CD4-positive, alpha-beta T cell treated with Interferon alpha-2 for 1 hour (primary cell): ENCODE data around the gene ALKBH8.
"Not testable (repeated sequence)": the region's sequence is repeated elsewhere in the genome, so short reads cannot be mapped to it uniquely, and the experiment has no call there.

ENCODE experiments used
- DNase-seq, 2 donors: peaks; one replicate each; pipeline ENCODE4 v3.0.0-alpha.2; 2020 to 2022

ALKBH8 gene

DNA sequence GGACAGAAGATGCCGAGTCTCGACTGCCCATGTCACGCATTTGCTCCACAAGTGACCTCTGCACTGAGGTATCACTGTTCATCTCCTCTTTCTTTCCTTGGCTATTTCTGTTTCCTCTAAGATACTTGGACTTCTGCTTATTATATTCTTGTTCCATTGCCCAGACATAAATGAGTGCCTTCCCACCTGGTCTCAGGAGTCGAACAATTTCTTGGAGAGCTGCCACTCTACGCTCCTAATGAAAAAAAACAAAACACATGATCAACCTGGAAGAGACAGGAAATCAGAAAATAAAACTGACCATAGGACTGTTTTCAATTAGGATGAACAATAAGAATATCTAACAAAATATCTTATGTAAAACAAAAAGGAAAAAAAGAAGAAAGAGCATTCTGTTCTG lies 60.6 kb downstream of the ALKBH8 start:
- DNase-seq: no peak

DNA sequence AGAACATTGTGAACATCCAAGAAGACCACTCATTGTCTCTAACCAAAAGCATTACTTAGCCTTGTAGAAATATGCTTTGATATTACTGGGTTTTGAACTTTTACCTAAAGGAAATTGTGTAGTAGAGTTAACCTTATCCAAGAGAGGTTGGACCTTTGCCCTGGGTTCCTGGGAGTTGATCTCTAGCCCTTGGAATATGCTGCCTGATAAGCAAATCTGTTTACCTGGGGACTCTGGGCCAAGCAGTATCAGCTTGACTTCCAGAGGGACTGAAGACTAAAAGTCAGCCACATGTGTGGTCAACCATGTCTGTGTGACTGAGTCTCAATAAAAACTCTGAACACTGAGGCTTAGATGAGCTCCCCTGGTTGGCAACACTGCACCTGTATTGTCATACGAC lies 63.8 kb downstream of the ALKBH8 start:
- DNase-seq: no peak

DNA sequence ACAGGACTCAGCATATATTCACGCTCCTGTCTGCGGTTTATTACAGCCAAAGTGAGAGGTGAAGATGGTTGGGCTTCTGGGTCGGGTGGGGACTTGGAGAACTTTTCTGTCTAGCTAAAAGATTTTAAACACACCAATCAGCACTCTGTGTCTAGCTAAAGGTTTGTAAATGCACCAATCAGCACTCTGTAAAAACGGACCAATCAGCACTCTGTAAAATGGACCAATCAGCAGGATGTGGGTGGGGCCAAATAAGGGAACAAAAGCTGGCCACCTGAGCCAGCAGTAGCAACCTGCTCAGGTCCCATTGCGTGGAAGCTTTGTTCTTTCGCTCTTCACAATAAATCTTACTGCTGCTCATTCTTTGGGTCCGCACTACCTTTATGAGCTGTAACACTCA lies 68.2 kb downstream of the ALKBH8 start:
- not testable (repeated sequence) for DNase-seq

DNA sequence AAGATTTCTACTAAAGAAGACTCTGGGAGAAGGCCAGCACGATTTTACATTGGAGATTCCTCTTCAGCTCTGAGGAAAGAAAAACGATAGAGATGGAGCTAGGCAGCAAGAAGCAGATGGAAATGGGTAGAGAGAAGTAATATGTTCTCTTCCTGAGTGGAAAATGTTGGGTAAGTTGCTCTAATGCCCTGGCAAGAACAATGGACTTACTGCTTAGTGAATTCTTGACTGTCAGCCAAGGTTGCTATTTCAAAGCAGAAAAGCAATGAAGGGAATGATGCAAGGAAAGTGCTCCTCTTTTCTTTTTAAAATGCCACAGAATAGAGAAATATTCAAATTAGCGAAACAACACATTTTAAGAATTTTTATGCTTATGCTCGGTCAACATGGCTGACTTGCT lies 69.5 kb downstream of the ALKBH8 start:
- no peak for DNase-seq

DNA sequence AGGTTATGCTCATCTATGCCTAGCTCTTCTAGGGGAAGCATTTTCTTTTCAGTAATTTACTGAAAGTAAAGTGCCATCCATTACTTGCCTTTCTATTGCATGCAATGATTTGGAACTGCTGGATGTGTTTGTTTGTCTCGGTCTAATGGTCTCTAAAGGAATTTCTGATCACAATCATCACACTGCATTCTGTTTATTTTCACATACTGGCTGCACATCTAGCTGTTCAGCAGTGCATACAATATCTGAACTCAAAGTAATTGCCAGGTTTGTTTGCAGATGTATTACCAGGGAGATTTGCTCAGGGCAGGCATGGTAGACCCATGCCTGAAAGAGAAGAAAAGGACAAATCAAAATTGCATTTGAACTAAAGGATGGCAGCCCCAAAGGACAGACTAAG lies 71.5 kb downstream of the ALKBH8 start:
- DNase-seq: no peak

DNA sequence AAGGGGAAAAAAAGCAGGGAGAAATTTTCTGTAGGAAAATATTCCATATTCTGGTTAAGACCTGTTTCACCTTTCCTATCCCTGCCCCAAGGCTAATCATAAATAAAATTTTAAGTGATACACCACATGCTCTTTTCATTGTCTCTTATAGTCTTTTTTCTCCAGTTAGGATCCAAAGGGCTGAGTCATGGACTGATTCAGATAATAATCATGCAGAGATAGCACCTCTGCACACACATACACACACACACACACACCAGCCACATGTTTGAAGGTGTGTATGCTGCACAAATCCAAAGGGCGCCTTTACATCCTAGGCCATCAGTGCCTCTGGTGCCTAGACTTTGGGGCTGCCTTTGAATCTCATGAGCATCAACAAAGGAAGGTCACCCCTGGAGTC lies 72.4 kb downstream of the ALKBH8 start:
- no peak for DNase-seq

DNA sequence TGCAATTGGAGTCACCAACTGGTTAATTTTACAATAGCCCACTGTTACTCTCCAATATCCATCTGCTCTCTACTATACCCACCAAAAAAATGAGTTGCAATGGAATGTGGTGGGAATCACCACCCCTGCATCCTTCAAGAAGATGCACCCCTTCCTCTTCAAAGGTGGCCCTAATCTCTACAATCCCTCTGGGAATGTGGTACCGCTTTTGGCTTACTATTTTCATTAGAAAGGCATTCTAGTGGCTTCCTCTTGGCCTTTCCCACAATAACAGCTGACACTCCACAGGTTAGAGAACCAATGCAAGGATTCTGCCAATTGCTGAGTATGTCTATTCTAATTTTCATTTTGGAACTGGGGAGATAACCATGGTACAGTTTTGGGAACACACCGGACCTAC lies 74.7 kb downstream of the ALKBH8 start:
- no peak for DNase-seq

DNA sequence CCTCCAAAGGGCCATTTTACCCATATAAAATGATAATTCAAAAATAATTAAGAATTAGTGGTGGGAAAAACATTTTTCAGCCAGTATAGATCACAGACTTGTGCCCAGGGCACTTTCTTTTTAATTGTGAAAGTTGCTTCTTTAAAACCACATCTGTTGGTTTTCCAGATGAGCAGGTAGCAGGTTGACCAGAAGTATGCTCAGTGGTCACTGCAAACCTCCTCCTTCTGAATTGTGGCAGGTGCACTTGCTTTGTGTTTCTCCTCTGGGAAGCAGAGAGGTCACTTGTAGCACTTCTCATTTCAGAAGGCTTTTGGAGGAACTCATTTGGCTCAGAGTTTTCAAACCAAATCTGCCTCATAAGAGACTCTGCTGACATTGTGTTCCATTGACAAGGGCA lies 83.3 kb downstream of the ALKBH8 start:
- no peak for DNase-seq

DNA sequence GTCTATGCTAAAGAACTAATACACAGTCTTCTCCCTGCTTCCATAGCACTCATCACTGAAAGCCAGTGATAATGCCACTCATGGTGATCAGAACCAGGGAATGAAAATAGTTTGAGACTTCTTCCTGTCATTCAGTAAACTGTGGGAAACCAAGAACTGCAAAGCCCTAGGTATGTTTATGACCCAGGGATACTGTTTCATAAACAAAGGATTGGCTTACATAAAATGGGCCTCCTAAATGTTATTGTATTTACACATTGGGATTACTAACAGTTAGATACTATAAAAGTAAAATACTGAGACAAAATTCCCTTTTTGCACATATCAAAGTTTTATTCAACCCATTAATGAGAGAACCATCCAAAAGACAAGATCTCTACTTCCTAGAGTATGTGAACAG lies 86.6 kb downstream of the ALKBH8 start:
- DNase-seq: no peak

DNA sequence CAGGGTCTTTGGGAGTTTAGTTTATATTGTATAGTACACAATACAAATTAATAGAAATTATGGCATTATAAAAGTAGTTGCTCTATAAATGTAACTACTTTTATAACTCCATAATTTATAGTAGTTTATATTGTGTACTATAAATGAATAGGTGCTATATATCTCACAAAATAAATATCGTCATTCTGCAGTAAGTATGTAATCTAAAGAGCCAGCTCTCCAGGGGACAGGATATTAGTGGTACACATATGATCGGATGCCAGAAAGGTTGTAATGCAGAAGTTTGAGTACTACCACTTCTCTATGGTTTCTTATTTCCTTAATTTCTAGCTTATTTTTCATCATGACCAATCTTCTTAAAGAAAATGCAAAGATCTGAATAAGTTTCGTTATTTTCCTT lies 87.7 kb downstream of the ALKBH8 start:
- DNase-seq: no peak

DNA sequence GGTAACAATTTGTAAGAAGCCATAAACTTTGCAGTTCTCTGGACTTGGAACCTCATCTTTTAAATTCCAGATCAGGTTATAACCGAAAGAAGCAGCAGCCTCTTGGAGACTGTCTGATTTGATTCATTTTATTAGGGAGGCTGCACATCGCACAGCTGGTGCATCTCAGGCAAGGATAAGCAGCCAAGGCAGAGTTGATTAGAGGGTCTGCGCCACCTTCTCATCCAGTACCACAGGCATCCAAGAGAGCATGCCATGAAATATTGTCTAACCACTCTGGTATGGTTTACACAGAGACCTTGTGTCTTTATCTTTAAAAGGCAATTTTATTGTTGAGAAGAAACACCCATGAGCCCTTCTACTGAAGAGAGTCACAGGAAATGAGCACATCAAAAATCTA lies 91.7 kb downstream of the ALKBH8 start:
- DNase-seq: no peak

DNA sequence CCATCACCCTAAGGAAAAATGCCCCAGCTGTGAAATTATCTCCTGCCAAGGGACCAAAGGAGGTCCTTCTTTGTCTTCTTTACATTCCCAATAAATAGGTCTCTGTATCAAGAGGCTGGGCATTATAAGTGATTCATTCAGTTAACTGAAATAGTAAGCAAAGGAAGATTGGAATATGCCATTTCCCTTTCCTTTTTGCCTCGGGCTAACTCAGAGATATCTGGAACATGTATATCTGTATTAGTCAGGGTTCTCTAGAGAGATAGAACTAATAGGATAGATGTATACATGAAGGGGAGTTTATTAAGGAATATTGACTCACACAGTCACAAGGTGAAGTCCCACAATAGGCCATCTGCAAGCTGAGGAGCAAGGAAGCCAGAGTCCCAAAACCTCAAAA lies 92.6 kb downstream of the ALKBH8 start:
- no peak for DNase-seq

DNA sequence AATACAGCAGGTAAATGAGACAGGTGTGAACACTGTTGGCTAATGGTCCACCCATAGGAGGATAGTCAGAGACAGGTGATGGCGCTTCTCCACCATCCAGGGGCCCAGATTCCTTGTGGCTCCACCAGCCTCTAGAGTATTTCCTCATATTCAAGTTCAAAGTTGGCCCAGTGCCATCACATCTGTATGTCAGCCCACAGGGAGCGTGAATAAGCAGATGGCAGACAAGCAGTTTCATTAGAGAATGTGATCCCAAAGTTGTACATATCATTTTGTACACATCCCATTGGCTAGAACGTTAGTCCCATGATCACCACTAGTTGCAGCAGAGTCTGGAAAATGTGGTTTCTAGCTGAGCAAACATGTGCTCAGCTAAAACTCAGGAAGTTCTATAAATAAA lies 96.9 kb downstream of the ALKBH8 start:
- DNase-seq: no peak

DNA sequence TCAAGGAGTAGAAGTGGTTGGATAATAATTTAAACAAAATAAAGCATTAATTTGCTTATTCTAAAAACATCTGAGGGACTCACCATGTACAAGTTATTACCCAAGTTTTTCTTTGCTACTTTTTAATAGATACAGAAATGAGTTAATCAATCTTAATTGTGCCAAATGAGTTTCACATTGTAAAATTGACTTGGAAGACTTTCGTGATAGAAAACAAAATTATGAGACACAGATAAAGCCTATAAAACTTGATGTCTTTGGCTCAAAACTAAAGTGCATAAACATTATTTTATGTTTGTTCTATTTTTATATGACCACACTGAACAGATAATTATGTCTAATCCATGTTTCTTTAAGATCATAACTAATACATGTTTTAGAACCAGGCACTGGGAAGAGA lies 97.8 kb downstream of the ALKBH8 start:
- no peak for DNase-seq

DNA sequence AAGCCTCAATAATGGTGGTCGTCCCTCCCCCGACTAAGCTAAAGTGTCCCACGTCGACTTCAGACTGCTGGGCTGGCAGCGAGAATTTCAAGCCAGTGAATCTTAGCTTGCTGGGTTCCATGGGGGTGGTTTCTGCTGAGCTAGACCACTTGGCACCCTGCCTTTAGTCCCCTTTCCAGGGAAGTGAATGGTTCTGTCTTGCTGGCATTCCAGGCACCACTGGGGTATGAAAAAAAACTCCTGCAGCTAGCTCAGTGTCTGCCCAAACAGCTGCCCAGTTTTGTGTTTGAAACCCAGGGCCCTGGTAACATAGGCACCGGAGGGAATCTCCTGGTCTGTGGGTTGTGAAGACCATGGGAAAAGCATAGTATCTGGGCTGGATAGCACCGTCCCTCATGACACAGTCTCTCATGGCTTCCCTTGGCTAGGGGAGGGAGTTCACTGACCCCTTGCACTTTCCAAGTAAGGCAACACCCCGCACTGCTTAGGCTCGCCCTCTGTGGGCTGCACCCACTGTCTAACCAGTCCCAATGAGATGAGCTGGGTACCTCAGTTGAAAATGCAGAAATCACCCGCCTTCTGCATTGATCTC lies 99.2 kb downstream of the ALKBH8 start:
- not testable (repeated sequence) for DNase-seq

DNA sequence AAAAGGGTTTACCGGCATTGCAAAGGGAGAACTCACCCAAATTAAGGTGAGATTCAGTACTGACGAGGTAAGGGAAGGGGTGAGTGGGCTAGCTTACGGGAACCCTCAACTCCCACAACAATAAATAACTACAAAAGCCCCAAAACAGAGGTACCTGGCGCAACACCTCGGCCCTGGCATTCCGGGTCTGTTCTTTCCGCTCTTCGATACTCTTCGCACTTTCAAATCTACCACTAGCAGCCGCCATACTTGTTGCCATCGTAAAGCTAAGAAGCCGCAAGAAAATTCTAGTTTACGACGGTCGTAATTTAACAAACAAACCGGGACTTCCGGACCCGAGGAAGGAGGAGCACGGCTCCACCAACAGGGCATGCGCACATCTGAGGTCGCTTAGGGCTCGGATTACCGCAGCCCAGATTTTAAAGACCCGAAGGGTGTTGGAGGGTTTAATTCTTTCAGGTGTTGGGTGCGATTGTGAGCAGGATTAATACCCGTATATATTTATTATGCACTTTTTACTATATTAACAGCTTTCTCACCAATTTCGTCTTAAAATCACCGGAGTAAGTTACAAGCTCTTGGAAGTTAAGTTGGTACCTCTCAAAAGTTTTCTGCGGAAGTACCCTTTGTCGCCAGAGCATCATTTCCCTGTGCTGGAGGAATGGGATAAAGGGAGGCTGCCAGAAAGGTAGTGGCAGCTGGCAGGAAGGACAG lies 107.8 kb downstream of the ALKBH8 start, which contains the start of gene CWF19L2:
Gene CWF19L2 (minus strand): TSS at position 268 of the 714 bp plus-strand sequence. CDS start 9 bp downstream, at position 259.
- DNase-seq: peak; percentile 92 to 95

DNA sequence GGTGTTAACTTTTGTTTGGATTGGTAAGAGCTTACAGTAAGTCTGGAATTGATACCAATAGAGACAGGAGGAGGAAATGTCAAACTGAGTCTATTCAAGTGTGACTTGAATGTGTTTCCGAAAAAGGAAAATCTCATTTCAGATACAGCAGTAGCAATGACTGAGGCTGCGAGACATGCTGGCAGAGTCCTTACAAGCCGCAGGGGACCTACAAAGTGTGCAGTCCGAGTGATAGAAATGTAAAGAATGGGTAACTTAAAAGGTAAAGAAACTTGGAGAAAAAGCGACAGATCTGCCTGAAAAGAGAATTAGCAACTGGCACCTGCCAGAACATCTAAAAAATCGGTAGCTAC lies 108.4 kb downstream of the ALKBH8 start:
- peak in 1 of 2 donors; percentile 25 for DNase-seq

DNA sequence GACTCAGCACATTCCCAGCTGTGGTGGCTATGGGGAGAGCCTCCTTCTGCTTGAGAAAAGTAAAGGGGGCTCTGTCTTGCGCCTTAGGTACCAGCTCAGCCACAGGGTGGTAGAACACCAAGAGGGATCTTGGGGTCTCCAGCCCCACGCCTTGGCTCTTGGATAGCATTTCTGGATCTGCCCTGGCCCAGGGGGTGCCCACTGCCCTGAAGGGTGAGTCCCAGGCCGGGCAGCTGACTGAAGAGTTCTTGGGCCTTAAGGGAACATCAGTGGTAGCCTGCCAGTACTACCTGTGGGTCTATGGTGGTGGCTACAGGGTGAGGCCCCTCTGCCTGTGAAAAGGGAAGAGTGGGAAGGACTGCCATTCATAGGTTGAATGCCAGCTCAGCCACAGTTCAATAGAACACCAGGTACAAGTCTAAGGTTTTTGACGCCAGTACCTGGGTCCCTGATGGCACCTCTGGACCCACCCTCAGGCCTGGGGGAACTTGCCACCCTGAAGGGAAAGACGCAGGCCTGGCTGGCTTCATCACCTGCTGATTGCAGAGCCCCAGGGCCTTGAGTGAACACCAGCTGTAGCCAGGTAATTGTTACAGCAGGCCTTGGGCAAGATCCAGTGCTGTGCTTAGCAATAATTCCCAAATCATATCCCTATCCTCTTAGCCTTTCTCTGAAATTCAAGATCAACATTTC lies 111.8 kb downstream of the ALKBH8 start:
- no peak for DNase-seq
